ENCODE measurements around the gene CISD2. TPM values are rescaled to one million over a fixed set of nuclear protein-coding genes. Genes with fewer than 3 reads are reported as not detected.

The CISD2 gene
- total and polyA plus RNA-seq, 2 experiments from 2014 or later = 34.1 to 102 TPM

DNA sequence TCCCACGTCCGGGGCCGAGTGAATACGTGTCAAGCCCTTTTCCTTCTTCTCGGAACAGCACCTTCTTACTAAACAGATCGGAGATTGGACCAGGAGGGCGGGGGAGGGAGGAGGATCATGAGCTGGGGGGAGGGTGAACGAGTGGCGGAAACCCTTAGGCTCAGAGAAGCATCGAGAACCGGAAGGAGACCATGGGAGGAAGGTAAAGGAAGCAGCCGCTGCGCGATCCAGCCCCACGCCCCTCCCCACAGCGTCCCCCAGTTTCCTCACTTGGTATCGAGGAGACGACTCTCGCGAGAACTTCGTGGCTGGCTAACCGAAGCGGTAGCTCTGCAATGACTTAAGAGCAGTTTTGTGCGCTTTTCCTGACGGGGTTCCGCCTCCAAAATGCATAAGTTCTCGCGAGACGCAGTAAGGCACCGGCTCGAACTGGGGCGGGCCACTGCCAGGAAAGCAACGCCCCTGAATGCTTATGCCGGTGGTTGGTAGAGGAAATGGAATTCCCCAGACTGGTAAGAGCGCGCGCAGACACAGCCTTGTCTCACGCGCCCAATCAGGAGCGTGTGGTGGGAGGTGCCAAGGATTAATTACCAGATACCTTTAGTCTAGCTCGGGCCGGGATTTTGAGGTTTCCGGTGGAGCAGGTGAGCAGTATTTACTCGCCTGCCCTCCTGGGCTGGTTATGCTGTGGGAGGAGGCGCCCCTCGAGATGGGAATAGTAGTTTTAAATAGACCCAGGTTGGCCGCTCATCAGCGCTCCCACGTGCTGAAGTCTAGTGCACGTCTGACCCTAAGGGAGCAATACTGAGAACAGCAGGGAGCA lies 40.9 kb upstream of the CISD2 start (continued):
- TF ChIP-seq, protein P1, sequence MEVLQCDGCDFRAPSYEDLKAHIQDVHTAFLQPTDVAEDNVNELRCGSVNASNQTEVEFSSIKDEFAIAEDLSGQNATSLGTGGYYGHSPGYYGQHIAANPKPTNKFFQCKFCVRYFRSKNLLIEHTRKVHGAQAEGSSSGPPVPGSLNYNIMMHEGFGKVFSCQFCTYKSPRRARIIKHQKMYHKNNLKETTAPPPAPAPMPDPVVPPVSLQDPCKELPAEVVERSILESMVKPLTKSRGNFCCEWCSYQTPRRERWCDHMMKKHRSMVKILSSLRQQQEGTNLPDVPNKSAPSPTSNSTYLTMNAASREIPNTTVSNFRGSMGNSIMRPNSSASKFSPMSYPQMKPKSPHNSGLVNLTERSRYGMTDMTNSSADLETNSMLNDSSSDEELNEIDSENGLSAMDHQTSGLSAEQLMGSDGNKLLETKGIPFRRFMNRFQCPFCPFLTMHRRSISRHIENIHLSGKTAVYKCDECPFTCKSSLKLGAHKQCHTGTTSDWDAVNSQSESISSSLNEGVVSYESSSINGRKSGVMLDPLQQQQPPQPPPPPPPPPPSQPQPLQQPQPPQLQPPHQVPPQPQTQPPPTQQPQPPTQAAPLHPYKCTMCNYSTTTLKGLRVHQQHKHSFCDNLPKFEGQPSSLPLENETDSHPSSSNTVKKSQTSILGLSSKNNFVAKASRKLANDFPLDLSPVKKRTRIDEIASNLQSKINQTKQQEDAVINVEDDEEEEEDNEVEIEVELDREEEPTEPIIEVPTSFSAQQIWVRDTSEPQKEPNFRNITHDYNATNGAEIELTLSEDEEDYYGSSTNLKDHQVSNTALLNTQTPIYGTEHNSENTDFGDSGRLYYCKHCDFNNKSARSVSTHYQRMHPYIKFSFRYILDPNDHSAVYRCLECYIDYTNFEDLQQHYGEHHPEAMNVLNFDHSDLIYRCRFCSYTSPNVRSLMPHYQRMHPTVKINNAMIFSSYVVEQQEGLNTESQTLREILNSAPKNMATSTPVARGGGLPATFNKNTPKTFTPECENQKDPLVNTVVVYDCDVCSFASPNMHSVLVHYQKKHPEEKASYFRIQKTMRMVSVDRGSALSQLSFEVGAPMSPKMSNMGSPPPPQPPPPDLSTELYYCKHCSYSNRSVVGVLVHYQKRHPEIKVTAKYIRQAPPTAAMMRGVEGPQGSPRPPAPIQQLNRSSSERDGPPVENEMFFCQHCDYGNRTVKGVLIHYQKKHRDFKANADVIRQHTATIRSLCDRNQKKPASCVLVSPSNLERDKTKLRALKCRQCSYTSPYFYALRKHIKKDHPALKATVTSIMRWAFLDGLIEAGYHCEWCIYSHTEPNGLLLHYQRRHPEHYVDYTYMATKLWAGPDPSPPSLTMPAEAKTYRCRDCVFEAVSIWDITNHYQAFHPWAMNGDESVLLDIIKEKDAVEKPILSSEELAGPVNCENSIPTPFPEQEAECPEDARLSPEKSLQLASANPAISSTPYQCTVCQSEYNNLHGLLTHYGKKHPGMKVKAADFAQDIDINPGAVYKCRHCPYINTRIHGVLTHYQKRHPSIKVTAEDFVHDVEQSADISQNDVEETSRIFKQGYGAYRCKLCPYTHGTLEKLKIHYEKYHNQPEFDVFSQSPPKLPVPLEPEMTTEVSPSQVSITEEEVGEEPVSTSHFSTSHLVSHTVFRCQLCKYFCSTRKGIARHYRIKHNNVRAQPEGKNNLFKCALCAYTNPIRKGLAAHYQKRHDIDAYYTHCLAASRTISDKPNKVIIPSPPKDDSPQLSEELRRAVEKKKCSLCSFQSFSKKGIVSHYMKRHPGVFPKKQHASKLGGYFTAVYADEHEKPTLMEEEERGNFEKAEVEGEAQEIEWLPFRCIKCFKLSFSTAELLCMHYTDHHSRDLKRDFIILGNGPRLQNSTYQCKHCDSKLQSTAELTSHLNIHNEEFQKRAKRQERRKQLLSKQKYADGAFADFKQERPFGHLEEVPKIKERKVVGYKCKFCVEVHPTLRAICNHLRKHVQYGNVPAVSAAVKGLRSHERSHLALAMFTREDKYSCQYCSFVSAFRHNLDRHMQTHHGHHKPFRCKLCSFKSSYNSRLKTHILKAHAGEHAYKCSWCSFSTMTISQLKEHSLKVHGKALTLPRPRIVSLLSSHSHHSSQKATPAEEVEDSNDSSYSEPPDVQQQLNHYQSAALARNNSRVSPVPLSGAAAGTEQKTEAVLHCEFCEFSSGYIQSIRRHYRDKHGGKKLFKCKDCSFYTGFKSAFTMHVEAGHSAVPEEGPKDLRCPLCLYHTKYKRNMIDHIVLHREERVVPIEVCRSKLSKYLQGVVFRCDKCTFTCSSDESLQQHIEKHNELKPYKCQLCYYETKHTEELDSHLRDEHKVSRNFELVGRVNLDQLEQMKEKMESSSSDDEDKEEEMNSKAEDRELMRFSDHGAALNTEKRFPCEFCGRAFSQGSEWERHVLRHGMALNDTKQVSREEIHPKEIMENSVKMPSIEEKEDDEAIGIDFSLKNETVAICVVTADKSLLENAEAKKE (CRISPR knock-in tag; IDR thresholded peaks at IDR 0.05) = no peak
- TF ChIP-seq JUNB (IDR thresholded peaks at IDR 0.05; ENCODE audit: unreplicated experiment) (no peak), POLR2AphosphoS5 (IDR thresholded peaks at IDR 0.05; ENCODE audit: low read depth) (peak; percentile 95), STAT1 (IDR thresholded peaks at IDR 0.05; ENCODE audit: unreplicated experiment) (no peak)
- TF ChIP-seq, protein P2, sequence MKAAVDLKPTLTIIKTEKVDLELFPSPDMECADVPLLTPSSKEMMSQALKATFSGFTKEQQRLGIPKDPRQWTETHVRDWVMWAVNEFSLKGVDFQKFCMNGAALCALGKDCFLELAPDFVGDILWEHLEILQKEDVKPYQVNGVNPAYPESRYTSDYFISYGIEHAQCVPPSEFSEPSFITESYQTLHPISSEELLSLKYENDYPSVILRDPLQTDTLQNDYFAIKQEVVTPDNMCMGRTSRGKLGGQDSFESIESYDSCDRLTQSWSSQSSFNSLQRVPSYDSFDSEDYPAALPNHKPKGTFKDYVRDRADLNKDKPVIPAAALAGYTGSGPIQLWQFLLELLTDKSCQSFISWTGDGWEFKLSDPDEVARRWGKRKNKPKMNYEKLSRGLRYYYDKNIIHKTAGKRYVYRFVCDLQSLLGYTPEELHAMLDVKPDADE (IDR thresholded peaks at IDR 0.05) = peak; percentile 50
- TF ChIP-seq, protein P3, sequence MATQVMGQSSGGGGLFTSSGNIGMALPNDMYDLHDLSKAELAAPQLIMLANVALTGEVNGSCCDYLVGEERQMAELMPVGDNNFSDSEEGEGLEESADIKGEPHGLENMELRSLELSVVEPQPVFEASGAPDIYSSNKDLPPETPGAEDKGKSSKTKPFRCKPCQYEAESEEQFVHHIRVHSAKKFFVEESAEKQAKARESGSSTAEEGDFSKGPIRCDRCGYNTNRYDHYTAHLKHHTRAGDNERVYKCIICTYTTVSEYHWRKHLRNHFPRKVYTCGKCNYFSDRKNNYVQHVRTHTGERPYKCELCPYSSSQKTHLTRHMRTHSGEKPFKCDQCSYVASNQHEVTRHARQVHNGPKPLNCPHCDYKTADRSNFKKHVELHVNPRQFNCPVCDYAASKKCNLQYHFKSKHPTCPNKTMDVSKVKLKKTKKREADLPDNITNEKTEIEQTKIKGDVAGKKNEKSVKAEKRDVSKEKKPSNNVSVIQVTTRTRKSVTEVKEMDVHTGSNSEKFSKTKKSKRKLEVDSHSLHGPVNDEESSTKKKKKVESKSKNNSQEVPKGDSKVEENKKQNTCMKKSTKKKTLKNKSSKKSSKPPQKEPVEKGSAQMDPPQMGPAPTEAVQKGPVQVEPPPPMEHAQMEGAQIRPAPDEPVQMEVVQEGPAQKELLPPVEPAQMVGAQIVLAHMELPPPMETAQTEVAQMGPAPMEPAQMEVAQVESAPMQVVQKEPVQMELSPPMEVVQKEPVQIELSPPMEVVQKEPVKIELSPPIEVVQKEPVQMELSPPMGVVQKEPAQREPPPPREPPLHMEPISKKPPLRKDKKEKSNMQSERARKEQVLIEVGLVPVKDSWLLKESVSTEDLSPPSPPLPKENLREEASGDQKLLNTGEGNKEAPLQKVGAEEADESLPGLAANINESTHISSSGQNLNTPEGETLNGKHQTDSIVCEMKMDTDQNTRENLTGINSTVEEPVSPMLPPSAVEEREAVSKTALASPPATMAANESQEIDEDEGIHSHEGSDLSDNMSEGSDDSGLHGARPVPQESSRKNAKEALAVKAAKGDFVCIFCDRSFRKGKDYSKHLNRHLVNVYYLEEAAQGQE (IDR thresholded peaks at IDR 0.05; ENCODE audit: unreplicated experiment) = peak; percentile 4
